CD4-positive, alpha-beta T cell treated with Interleukin-17A for 1 hour (primary cell): ENCODE results near the gene FAM120A.

Experiments used
- DNase-seq: peaks from one replicate; pipeline ENCODE4 v3.0.0-alpha.2; 2020

Gene FAM120A

DNA sequence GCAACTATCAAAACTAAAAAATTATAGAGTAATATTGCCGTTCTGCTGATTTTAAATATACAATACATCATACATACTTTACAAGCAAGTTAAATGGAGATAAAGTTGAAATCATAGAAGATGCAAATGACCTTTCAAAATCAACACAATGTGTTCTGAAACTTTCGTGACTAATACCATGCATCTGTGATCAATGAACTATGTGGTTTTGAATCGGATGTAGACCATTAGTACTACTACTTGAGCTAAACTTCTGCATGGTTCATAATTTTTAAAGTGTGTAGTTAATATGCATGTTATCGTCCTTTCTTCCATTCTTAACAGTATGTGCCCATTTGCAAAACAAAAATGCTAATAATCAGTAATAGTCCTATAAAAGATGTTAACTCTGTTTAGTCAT, 113.6 kb downstream of the FAM120A start:
- no peak for DNase-seq

DNA sequence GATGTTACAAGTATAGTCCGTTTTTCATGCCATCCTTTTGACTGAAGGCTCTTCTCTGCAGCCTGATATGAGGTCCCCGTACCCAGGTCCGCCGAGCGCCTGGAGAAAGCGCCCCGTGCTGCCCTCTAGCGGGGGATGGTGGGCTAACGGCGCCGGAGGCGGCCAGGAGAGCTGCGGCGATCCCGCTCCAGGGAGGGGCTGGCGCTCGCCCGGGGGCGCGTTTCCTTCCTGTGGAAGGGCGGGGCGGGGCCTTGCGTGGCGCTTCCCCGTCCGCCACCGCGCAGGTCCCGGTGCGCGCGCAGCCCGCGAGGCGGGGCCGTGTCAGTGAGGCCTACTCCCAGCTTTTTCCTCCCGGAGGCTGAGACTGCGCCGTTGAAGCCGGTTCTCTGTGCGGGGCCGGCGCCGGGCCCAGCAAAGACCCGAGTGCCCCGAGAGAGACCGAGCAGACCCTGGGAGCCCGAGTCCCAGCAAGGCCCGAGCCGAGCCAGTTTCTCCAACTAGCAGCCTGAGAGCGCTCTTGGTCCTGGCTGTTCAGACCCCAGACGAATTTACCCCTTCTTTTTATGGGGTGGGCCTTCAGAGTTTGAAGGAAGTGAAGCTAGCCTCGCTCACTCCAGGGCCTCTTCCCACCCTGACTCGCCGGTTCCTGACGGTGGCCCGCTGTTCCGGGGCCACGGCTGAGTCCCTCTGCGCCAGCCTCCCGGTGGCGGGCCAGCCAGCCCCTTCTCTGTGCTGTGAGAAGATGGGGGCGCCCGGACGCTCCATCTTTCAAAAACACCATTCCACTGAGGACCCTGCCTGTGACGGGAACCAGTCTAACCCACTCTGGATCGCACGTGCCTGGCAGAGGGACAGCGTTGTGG, 115.2 kb downstream of the FAM120A start:
- DNase-seq: peak; percentile 97

DNA sequence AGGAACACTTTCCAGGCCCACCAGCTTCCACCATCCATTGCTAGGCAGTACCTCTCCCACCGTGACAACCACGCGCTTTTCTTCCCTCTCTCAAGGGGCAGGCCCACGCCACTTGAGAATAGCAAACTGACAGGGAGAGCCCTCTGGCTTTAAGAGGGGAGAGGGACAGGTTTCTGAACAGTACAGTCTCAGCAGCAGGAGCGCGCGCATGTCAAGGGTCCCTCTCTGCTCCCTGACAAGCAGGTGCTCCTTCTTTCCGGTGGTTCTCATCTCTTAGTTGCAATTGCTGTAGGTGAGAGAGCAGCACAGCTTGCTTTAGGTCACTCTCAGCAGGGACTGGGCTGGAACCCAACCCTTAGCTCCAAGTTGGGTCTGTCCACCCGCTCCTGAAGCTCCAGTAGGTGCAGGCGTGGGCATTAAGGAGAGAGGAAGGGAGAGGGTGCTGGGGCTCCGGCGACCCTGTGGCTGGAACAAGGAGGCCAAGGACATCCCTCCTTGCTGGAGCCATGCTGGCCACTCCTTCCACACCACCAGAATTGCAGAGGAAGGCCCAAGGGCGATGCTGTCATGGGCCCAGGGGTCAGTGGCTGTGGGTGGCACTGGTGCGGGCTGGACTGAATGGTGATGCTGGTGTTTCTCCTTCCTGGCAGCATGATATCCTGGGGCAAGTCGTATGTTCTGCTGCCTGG, 115.9 kb downstream of the FAM120A start:
- no peak for DNase-seq

DNA sequence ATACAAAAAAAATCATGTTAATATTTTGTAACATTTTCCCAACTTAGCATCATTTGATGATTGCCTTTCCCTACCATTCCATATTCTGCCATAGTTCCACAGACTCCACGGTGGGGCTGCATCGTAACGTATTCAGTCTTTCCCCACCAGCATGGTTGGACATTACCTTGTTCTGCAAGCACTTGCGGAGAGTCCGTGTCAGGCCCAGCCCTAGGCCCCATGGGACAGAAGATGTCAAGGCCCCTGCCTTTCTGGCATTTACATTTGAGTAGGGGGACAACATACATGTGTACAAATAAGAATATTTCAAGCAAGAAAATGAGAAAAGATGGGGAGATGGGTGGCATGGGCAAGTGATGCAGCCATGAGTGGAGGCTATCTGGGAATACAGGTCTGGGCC, 116.7 kb downstream of the FAM120A start:
- no peak for DNase-seq

DNA sequence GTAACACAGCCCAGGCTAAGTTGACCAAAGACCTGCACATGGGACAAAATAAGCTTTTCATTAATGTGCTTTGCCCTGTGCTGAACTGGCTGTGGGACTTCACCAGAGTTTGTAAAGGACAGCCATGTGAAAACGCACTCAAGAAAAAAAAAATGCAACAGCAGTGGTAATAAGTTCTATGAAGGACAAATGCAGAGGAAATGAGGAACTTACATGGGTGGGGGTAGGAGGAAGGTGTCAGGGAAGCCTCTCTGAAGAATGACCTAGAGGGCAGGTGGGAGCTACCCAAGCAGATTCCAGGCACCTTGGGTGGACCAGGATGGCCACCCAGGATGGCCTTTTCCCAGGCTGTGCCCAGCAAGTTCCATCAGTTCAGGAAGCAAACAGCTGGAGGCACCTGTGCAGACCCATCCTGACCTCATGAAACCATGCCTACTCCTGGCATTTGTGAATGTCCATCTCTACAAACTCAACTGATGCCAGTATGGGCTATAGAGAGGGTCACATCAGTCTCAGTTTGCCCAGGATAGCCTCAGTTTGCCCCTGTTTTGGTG, 118.2 kb downstream of the FAM120A start:
- DNase-seq: no peak

DNA sequence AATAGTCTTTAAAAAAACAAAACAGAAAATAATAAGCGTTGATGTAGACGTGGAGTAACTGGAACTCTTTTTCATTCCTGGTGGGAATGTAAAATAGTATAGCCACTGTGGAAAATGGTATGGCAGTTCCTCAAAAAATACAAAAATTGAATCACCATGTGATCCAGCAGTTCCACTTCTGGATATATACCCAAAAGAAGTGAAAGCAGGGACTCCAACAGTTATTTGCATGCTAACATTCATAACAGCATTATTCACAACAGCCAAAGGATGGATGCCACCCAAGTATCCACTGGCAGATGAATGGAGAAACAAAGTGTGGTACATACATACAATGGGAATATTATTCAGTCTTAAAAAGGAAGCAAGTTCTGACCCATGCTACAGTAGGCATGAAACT, 120.7 kb downstream of the FAM120A start:
- DNase-seq: no peak

DNA sequence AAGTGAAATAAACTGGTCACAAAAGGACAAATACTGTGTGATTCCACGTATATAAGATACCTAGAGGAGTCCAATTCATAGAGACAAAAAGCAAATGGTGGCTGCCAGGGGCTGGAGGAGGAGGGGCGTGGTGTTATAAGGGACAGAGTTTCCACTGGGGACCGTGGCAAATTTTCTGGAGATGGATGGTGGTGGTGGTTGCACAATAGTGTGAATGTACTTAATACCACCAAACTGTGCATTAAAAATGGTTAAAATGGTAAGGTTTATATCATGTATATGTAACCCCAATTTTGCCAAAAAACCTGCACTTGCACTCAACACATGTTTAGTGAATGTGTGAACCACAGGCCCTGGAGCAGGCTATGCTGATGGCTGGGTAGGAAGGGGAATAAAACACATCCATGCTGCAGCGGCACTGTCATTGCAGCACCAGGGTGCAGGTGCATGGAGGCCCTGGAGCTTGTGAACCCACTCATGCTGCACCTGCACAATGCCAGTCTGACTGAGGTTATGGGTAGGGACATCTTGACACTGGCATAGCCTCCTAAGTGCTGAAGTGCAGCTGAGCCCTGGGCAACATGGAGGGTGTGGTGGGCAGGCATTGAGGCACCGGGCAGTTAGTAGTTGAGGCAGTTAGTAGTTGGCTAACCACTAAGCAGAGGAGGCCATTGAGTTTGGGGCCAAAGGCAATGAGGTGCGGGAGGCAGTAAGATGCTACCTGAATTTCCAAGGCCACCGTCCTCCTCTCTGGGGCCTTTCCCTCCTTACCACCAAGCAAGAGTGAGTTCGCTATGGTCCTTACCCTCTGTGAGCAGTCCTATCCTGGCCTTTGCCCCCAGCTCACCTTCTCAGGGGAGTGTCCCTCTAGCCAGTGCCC, 121.4 kb downstream of the FAM120A start:
- no peak for DNase-seq

DNA sequence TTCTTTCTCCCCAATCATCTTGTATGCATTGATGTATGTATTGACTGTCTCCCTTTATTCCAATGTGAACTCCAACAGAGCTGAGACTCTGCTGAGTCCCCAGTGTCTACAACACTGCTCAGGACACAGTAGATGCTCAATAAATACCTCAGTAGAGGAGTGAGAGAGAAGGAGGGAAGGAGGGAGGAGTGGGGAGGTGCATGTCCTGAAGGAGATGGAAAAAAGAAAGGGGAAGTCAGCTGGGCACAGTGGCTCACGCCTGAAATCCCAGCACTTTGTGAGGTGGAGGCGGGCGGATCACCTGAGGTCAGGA, 122.0 kb downstream of the FAM120A start:
- no peak for DNase-seq

DNA sequence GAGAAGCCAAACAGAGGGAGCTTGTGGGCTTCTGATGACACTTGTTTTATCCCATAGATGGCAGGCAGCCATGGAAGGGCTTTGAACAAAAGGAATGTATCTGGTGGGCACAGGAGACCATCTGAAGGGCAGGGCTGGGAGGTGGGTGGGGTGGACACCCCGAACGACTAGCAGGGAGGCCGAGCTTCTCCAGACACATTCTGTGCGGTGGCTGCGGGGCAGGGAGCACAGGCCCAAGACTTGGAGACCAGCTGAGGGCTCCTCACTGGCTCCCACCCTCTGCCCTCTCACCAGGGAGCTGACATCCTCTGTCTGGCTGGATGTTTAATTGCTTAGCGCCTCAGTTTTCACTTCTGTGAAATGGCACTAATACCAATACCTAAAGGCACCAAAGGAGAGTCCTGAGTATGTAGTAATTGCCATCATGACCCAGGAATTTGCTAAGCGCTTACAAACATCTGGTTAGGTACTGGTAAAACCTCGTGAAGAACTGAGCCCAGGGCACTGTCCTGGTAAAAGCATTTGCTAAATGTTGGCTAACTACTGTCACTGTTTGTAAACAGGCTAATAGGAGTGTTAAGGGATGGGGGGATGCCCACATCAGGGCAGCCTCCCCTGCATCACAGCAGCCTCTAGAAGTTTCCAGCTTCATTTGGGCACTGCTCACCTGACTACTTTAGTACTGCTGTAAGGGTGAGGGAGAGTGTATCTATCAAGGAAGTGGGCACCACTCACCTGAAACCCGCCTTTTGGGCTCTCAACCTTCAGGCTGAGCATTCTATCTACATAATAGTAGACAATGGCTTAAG, 122.8 kb downstream of the FAM120A start:
- no peak for DNase-seq

DNA sequence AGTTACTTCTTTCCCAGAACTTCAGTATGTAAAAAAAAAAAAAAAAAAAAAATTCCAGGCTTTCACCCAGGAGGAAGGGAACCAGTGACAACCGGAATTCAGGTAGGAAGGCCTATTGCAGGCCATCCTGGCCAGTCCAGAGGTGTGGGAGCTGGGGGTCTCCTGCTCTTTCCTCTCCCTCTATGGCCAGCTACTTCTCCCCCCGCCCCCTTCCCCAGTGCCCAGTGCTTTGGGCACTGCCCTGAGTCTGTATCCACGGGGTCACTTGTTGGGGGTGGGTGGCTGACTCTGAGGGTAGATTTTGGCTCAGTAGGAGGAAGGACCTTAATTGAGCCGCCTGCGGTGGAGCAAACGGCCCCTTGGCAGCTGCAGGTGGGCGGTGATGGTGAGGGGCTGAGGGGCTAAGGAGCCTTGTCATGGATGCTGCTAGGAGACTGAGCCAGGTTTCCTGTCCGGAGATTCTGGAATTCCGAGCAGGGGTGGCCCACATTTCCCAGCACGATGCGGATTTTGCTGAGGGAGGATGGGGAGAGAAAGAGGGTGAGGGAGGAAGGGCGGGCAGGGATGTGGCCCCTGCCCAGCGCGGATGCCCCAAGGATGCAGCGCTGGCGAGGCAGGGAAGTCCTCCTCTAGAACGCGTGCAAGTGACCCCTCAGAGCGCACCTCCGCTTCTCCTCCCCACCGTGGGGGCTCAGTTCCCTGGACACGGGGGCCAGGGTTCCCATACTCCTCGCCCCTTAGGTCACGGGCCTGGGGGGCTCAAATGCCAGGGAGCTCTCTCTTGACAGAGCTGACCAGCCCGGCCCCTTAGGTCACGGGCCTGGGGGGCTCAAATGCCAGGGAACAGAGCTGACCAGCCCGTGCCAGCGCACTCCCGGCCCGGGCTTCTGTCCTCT, 123.7 kb downstream of the FAM120A start:
- DNase-seq: no peak

DNA sequence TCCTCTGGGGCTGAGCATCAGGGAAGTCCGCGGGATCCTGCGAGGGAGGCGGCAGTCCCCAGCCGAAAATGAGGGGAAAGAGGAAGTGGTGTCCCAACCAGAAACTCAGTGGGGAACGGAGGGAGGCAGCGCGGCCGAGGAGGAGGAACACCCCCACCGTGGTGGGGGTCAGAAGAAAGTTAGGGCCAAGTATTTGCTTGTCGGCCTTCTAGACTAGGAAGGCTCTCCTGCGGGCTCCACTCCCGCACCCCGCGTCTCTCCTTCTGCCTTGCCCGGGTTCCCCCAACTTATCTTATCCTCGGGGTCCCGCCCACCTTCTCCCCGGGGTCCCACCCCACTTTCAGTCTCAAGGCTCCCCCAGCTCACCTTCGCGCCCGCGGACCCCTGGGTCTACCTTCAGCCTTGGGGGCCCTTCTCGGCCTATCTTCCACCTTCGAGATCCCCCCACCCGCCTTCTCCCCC, 124.3 kb downstream of the FAM120A start:
- peak; percentile 67 for DNase-seq

DNA sequence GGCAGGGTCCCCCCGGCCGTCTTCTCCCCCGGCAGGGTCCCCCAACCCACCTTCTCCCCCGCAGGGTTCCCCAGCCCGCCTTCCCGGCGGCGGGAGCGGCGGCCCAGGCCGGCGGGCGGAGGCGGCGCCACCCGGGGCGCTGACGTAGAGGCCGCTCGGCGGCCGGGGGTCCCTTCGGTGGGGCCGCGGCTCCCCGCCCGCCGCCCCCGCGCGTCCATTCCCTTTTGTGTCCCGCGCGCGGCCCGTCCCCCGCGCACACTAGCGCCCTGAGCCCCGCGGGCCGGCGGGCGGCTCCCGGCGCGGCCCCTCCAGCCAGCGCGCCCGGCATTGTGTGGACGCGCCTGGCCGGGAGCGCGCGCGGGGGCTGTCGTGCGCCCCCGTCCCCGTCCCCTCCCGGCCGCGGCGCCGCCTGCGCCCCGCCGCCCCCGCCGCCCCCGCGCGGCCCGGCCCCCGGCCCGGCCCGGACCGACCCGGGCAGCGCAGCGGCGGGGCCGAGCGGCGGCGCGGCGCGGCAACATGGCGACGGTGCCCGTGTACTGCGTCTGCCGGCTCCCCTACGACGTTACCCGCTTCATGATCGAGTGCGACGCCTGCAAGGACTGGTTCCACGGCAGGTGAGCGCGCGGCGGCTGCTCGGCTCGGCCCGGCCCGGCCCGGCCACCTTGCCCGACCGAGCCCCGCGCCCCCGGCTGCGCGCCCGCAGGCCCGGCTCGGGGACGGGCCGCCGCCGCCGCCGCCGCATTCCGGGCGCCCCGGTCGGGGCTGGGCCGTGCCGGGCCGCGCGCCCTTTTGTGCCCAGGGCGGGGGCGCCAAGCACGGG, 125.0 kb downstream of the FAM120A start, which contains the start of gene PHF2:
Gene PHF2, plus strand, starts transcription at position 327 of the 820 bp plus-strand sequence. Its CDS starts 190 bp downstream, at position 517.
- DNase-seq: peak; percentile 48

DNA sequence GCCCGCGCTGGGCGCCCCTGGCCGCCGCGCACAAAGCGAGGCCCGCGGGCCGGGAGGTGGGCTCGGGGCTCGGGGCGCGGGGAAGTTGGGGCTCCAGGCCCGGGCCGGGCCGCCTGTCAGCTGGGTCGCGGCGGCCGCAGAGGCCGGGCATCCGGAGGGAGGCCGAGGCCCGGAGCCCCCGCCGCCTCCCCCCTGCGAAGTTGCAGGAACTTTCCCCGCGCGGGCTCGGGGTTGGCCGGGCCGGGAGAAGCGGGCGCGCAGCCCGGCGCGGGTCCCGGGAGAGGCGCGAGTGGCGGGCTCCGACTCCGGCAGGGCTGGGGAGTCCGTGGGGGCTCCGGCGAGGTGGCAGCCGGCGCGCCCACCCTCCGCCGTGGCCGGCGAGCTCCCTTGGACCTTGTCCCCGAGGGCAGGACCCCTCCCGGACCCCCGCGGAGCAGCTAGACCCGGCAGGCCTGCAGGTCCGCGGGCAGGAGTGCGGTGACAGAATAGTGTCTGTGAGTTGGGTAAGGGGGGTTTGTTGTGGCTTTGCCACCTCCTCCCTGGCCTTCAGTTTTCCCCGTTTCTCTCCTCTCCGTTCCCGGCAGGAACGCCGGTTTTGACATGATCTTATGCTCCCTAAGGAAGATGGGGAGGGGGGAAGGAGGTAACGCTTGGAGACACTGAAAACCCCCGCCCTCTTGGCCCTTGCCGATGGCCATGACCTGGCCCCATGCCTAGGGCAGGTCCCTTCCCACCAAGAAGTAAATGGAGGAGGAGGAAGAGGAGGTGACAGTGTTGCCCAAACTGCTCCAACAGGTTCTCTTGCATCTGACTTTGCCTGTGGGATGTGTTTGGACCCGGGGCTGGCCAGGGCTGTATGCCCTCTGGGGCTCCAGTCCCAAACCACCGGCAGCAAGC, 125.8 kb downstream of the FAM120A start:
- no peak for DNase-seq

DNA sequence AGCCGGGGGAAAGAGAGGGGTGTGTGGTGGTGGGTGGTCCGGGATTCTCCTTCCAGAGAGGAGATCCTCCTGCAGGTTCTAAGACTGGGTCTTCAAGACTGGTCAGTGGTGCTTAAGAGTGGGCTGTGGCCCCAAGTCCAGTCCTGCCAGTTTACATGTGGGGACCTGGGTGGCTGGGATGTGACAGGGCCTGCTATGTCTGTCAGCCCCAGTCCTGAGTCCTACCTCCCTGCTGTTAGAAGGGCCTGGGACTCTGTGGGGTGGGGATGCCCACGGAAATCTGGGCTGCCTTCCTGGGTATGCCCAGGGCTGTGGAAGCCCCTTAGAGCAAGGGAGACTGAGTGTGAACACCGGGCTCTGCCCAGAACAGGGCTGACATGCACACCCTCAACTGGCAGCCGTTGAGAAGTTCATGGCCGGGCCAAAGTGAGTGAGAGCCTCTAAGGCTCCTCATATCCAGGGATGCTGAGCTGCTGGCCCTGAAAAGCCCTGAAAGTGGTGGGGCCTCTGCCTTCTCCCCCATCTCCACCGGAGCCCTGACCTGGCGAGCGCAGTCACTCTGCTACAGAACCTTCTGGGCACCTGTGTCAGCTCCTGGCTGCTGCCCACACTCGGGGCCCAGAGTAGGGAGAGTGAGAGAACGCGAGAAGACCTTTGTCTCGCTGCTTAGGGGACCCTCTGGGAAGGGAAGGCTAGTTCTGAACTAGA, 126.6 kb downstream of the FAM120A start:
- no peak for DNase-seq

DNA sequence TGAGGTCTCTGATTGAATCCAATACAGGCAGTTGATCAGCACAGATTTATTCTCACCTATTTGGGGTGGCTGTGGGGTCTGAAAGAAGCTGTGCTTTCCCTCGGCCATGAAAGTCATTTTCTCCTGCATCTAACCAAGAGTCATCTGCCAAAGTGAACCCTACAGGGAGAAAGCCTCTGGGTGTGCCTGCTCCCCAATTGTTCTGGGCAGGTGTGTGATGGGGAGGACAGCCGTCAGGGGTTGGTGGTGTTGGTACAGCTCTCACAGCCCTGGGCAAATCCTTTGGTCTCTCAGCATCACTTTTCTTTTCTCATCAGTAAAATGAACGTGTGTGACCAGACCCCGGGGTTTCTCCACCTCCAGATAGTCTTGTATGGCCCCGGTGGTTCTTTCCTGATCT, 127.4 kb downstream of the FAM120A start:
- DNase-seq: no peak

DNA sequence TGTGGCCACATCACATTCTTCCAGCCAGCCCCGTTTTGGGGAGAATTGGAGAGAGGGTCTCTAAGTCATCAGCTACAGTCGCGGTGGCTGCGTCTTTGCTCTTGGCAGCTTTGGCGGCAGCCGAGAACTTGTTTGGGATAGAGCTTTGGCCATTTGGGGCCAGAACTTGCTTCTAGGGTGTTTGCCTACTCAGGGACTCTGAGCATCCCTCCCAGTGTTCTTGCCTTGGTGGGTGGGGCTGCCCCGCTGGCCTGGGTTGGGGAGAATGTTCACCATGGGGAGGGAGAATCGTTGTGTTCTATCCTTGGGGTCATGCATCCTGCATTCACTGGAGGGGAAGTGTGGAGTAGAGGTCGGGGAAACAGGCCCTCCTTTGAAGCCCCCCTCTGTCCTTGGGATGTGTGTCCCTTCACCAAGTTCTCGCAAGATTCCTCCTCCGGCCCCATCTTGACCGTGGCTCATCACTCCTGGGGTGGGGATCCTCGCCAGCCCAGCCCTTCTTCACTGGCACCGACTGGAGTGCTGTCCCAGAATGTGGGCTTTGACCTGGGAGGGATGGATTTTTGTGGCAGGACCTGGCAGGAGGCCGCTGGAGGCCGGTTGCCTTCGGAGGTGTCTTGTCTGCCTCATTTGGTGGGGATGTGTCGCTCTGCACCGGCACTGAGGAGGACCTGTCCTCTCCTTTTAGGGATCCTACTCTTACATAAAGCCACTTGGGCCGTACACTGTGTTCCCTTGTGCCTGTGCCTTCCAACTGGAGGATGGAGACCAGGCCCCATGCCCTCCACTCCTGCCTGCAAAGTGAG, 128.4 kb downstream of the FAM120A start:
- DNase-seq: no peak

DNA sequence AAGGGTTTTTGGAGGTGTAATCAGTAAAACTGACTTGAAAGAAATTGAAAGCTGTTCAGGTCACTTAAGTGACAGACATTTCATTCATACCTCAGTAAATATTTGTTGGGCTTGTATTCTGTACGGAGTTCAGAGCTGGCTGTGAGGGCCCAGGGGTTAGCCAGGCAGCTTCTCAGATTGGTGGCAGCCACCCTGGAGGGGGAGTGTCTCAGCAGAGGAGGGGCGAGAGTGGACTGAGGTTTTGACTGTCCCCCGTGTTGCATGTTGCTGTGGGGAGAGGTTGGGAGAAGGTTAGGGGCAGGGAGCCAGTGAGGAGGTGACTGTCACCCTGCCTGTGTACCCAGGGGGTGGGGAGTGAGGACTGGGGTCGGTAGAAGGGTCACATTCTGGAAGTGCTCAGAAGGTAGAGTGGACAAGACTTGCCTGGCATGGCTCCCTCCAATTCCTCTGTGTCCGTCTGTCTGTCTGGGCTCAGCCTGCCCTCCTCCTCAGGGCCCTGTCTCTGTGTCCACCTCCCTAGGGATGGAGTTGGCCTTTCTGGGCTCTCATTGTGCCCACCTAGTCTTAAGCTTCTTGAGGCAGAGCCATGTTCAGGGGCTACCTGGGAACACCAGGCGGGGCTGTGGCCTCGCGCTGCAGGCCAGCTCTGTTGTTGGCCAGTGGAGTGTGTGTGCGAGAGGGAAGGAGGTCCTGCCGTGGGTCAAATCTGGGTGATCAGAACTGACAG, 129.3 kb downstream of the FAM120A start:
- DNase-seq: no peak
